Ovary (tissue), 3 donors: Measurements from ENCODE around the gene RNF128.

ENCODE experiments used
- CTCF ChIP-seq, 3 donors: fragments of 450-650 bp in 2 of 3; fragments of 200-600 bp in 1 of 3; IDR thresholded peaks; one replicate each; pipeline versions ENCODE4 v1.5.1 to v1.8.0; 2016 to 2022; ENCODE audit warnings: antibody characterized with exemption in 3 of 3, mild to moderate bottlenecking in 1 of 3
- POLR2A ChIP-seq: fragments of 450-650 bp; IDR thresholded peaks from one replicate; pipeline ENCODE4 v1.6.1; 2017; ENCODE audit warnings: antibody characterized with exemption, mild to moderate bottlenecking, moderate library complexity
- donor health status: DM: no; HTN: no; CAD: no.

GRCh38 chrX:106725931-106726330 is 570 bp upstream of the RNF128 start:
- TF ChIP-seq POLR2A (no peak), CTCF (IDR thresholded peaks at IDR 0.05) (no peak)
